ENCODE results near the gene EIF2AK3.

DNA sequence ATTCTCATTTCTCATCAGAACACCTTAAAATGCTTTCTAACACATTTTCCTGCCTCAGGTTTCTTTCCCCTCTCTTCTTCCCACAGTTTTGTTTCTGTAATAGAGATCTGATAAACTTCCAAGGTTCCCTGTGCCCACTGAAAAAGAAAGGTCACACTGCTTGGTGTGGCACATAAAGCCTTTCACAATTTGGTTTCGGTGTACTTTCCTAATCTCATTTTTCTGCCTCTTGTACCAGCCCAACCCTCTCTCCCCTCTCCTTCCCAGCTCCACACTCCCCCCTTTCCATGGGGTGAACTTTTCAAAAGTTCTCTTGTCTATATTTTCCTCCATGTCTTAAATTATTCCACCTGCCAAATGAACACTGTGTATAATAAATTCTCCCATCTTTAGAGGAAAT lies 7.2 kb downstream of the EIF2AK3 start:
- TF ChIP-seq, protein P1, sequence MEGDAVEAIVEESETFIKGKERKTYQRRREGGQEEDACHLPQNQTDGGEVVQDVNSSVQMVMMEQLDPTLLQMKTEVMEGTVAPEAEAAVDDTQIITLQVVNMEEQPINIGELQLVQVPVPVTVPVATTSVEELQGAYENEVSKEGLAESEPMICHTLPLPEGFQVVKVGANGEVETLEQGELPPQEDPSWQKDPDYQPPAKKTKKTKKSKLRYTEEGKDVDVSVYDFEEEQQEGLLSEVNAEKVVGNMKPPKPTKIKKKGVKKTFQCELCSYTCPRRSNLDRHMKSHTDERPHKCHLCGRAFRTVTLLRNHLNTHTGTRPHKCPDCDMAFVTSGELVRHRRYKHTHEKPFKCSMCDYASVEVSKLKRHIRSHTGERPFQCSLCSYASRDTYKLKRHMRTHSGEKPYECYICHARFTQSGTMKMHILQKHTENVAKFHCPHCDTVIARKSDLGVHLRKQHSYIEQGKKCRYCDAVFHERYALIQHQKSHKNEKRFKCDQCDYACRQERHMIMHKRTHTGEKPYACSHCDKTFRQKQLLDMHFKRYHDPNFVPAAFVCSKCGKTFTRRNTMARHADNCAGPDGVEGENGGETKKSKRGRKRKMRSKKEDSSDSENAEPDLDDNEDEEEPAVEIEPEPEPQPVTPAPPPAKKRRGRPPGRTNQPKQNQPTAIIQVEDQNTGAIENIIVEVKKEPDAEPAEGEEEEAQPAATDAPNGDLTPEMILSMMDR (IDR thresholded peaks at IDR 0.05; ENCODE audit: insufficient read depth, low read depth, low read length), result no peak
- no peak for TF ChIP-seq EZH2 (IDR thresholded peaks at IDR 0.05; ENCODE audit: insufficient read depth, low read length)

Measured in astrocyte (in vitro differentiated cells and primary cell).